H1 (cell line): Measurements from ENCODE around the gene TDG. TPM values are rescaled to one million over a fixed set of nuclear protein-coding genes. Genes with fewer than 3 reads are reported as not detected.

Experiments used
- CTCF ChIA-PET: fragments of 300-600 bp; sonication (Branson Sonifier 250); formaldehyde crosslinking; loops from one replicate; lab custom pipeline; 2021; ENCODE audit not compliant: partially characterized antibody; lab: Charles Lee
- POLR2A ChIA-PET: fragments of 300-600 bp; sonication (Branson Sonifier 250); formaldehyde crosslinking; loops from one replicate; lab custom pipeline; 2021; ENCODE audit warnings: inconsistent platforms; ENCODE audit not compliant: partially characterized antibody; lab: Charles Lee
- DNase-seq, 2 experiments: peaks; one replicate each; pipeline versions ENCODE4 v3.0.0 to v3.0.0-alpha.2; 2010 to 2022; ENCODE audit warnings: low spot score in 2 of 2, low read depth in 1 of 2, mixed read lengths in 1 of 2
- FAIRE-seq: peaks from 2 replicates; lab custom pipeline; 2011; peaks lifted over from hg19 to GRCh38; lab: Jason Lieb, UNC
- H2AFZ ChIP-seq: 2 replicates; pipeline ENCODE4 v1.8.1; 2012; ENCODE audit warnings: low read length, inconsistent platforms
- H2AK5ac ChIP-seq: 2 replicates; pipeline ENCODE4 v1.6.1; 2013; ENCODE audit warnings: low read depth, low read length
- H2BK120ac ChIP-seq: replicated peaks from 2 replicates; pipeline ENCODE3; 2013; ENCODE audit warnings: low read depth, low read length, inconsistent platforms
- H2BK12ac ChIP-seq: 2 replicates; pipeline ENCODE4 v1.6.1; 2013; ENCODE audit warnings: low read depth, low read length
- H2BK15ac ChIP-seq: 2 replicates; pipeline ENCODE4 v1.6.1; 2013; ENCODE audit warnings: low read length
- H2BK20ac ChIP-seq: 2 replicates; pipeline ENCODE4 v1.6.1; 2013; ENCODE audit warnings: low read length
- H2BK5ac ChIP-seq: 2 replicates; pipeline ENCODE4 v1.6.1; 2013; ENCODE audit warnings: low read depth, low read length
- H3K14ac ChIP-seq: 2 replicates; pipeline ENCODE4 v1.6.1; 2013; ENCODE audit warnings: inconsistent platforms; ENCODE audit not compliant: insufficient read length
- H3K18ac ChIP-seq: 2 replicates; pipeline ENCODE4 v1.6.1; 2013; ENCODE audit warnings: low read length; ENCODE audit errors: extremely low read depth
- H3K23ac ChIP-seq: 2 replicates; pipeline ENCODE4 v1.6.1; 2013; ENCODE audit warnings: inconsistent platforms; ENCODE audit not compliant: insufficient read length
- H3K23me2 ChIP-seq: 2 replicates; pipeline ENCODE4 v1.6.1; 2013; ENCODE audit warnings: low read depth, low read length
- H3K27ac ChIP-seq: 2 replicates; pipeline ENCODE4 v1.6.1; 2011; ENCODE audit warnings: low read depth, low read length, inconsistent platforms
- H3K27me3 ChIP-seq, 4 experiments: replicated peaks in 1 of 4; 1 replicate in 1 of 4; 2 replicates in 3 of 4; pipeline versions ENCODE4 v1.6.1 to v1.8.1; 2011 to 2013; ENCODE audit warnings: low read length in 3 of 4, mild to moderate bottlenecking in 3 of 4, inconsistent platforms in 2 of 4, mixed read lengths in 2 of 4, moderate library complexity in 1 of 4; ENCODE audit not compliant: control insufficient read depth in 3 of 4, insufficient read depth in 3 of 4; ENCODE audit errors: extremely low read depth in 1 of 4
- H3K36me3 ChIP-seq, 4 experiments: 2 replicates each; pipeline versions ENCODE4 v1.6.1 to v1.8.1; 2011 to 2013; ENCODE audit warnings: mild to moderate bottlenecking in 4 of 4, low read length in 3 of 4, moderate library complexity in 2 of 4, control low read depth in 1 of 4, inconsistent platforms in 1 of 4; ENCODE audit not compliant: insufficient read depth in 4 of 4, control insufficient read depth in 2 of 4
- H3K4ac ChIP-seq: replicated peaks from 2 replicates; pipeline ENCODE3; 2013; ENCODE audit warnings: low read length, low read depth, mixed read lengths, inconsistent platforms; ENCODE audit not compliant: insufficient read length
- H3K4me1 ChIP-seq, 4 experiments: replicated peaks in 1 of 4; 1 replicate in 1 of 4; 2 replicates in 3 of 4; pipeline versions ENCODE4 v1.6.1 to v1.8.1; 2011 to 2013; ENCODE audit warnings: low read length in 3 of 4, inconsistent platforms in 2 of 4, mixed read lengths in 1 of 4; ENCODE audit not compliant: insufficient read depth in 4 of 4, control insufficient read depth in 3 of 4
- H3K4me2 ChIP-seq, 2 experiments: 2 replicates each; pipeline versions ENCODE4 v1.6.1 to v1.8.1; 2011 to 2013; ENCODE audit warnings: low read depth in 2 of 2, low read length in 2 of 2, control low read depth in 1 of 2, inconsistent platforms in 1 of 2, mild to moderate bottlenecking in 1 of 2; ENCODE audit not compliant: insufficient read depth in 1 of 2
- H3K4me3 ChIP-seq, 4 experiments: fragments of 200-600, 300-600 bp in 1 of 4; sonication (generic), shearing (Covaris generic), sonication (Bioruptor Twin) in 1 of 4; 2 replicates each; pipeline versions ENCODE4 v1.5.1 to v1.8.1; 2011 to 2016; ENCODE audit warnings: low read length in 4 of 4, low read depth in 3 of 4, control low read depth in 2 of 4, inconsistent platforms in 2 of 4, mild to moderate bottlenecking in 2 of 4, mixed read lengths in 1 of 4, moderate library complexity in 1 of 4; ENCODE audit not compliant: insufficient read depth in 2 of 4; ENCODE audit errors: extremely low read depth in 1 of 4
- H3K56ac ChIP-seq: replicated peaks from 2 replicates; pipeline ENCODE3; 2013; ENCODE audit warnings: low read depth, mild to moderate bottlenecking, mixed read lengths, low read length, inconsistent platforms; ENCODE audit not compliant: insufficient read length
- H3K79me1 ChIP-seq: 2 replicates; pipeline ENCODE4 v1.6.1; 2013; ENCODE audit warnings: low read depth, low read length, control low read depth
- H3K79me2 ChIP-seq, 2 experiments: 2 replicates each; pipeline versions ENCODE4 v1.6.1 to v1.8.1; 2012 to 2013; ENCODE audit warnings: low read length in 2 of 2, mild to moderate bottlenecking in 2 of 2, inconsistent platforms in 1 of 2; ENCODE audit not compliant: insufficient read depth in 2 of 2, control insufficient read depth in 1 of 2
- H3K9ac ChIP-seq, 4 experiments: replicated peaks in 1 of 4; 1 replicate in 1 of 4; 2 replicates in 3 of 4; pipeline versions ENCODE4 v1.6.1 to v1.8.1; 2011 to 2013; ENCODE audit warnings: low read depth in 3 of 4, low read length in 3 of 4, control low read depth in 2 of 4, mild to moderate bottlenecking in 2 of 4, moderate library complexity in 2 of 4, inconsistent platforms in 1 of 4; ENCODE audit errors: extremely low read depth in 1 of 4
- H3K9me3 ChIP-seq, 2 experiments: 2 replicates each; pipeline versions ENCODE4 v1.6.1 to v1.8.1; 2012 to 2013; ENCODE audit warnings: mild to moderate bottlenecking in 2 of 2, moderate library complexity in 2 of 2, control low read depth in 1 of 2, inconsistent platforms in 1 of 2, low read depth in 1 of 2, low read length in 1 of 2, mixed read lengths in 1 of 2; ENCODE audit not compliant: insufficient read depth in 2 of 2
- H4K20me1 ChIP-seq, 2 experiments: replicated peaks in 1 of 2; 2 replicates each; pipeline versions ENCODE3 to v1.8.1; 2011 to 2013; ENCODE audit warnings: inconsistent platforms in 2 of 2, low read length in 2 of 2, mild to moderate bottlenecking in 1 of 2; ENCODE audit not compliant: insufficient read depth in 2 of 2, control insufficient read depth in 1 of 2
- H4K5ac ChIP-seq: 2 replicates; pipeline ENCODE4 v1.6.1; 2013; ENCODE audit warnings: low read length, low read depth, mixed read lengths, inconsistent platforms; ENCODE audit not compliant: insufficient read length
- H4K8ac ChIP-seq: 2 replicates; pipeline ENCODE4 v1.8.0; 2013; ENCODE audit warnings: mild to moderate bottlenecking, moderate library complexity, low read length, inconsistent platforms; ENCODE audit not compliant: insufficient read depth; ENCODE audit errors: extremely low read depth
- H4K91ac ChIP-seq: replicated peaks from 2 replicates; pipeline ENCODE3; 2013; ENCODE audit warnings: low read length, mixed read lengths, inconsistent platforms; ENCODE audit not compliant: insufficient read length
- CHD2 ChIP-seq: IDR thresholded peaks from 2 replicates; pipeline ENCODE4 v1.6.1; 2012; ENCODE audit warnings: low read length, improper control_type of control experiment
- CREB1 ChIP-seq: IDR thresholded peaks from 2 replicates; pipeline ENCODE4 v1.6.1; 2012; ENCODE audit warnings: inconsistent platforms
- EP300 ChIP-seq, 2 experiments: IDR thresholded peaks; 1 replicate in 1 of 2; 2 replicates in 1 of 2; pipeline ENCODE4 v1.6.1; 2011 to 2012; ENCODE audit warnings: low read depth in 2 of 2, low read length in 2 of 2, mild to moderate bottlenecking in 2 of 2, borderline replicate concordance in 1 of 2, inconsistent platforms in 1 of 2, moderate library complexity in 1 of 2
- HDAC6 ChIP-seq: IDR thresholded peaks from one replicate; pipeline ENCODE4 v1.7.1; 2012; ENCODE audit warnings: low read depth, mild to moderate bottlenecking, inconsistent platforms, low read length, moderate library complexity
- NANOG ChIP-seq: IDR thresholded peaks from 2 replicates; pipeline ENCODE4 v1.6.1; 2011; ENCODE audit warnings: low read length, low read depth, mild to moderate bottlenecking, inconsistent platforms; ENCODE audit not compliant: insufficient read depth, poor library complexity, severe bottlenecking
- RBBP5 ChIP-seq: IDR thresholded peaks from 2 replicates; pipeline ENCODE4 v1.7.1; 2012; ENCODE audit warnings: low read depth, mild to moderate bottlenecking, inconsistent platforms, low read length, moderate library complexity, borderline replicate concordance
- RFX5 ChIP-seq: IDR thresholded peaks from 2 replicates; pipeline ENCODE4 v1.6.1; 2011; ENCODE audit warnings: low read depth, low read length, improper control_type of control experiment, borderline replicate concordance
- WGBS, 2 experiments: shearing (Covaris generic) in 1 of 2; methylation state at CpG; one replicate each; pipeline versions ENCODE4 v1.1.6 to v1.1.7; 2013 to 2015; ENCODE audit warnings: low lambda C conversion rate in 2 of 2, mixed read lengths in 2 of 2, inconsistent platforms in 1 of 2, low coverage in 1 of 2, missing lambda C conversion rate in 1 of 2; ENCODE audit not compliant: insufficient replicate concordance in 2 of 2, insufficient coverage in 1 of 2, insufficient read length in 1 of 2; ENCODE audit errors: extremely low coverage in 1 of 2, missing lambda C conversion rate in 1 of 2; 5-methylcytosine and 5-hydroxymethylcytosine counted together
- polyA plus RNA-seq, 7 experiments: library from polyadenylated mRNA; depleted of rRNA in 3 of 7; stranded (reverse) in 5 of 7; unstranded in 2 of 7; fragments of >200 nt in 5 of 7; fragments of 200-250 nt in 2 of 7; gene quantifications; 1 replicate in 5 of 7; 2 replicates in 1 of 7; 4 replicates in 1 of 7; pipeline versions ENCODE4 v1.2.1 to v1.2.3, GENCODE V29; 2011 to 2013; ENCODE audit warnings: missing spikeins in 2 of 7, mixed read lengths in 2 of 7
- total RNA-seq: library from RNA; stranded (reverse); fragmentation: NEBNext Ultra II Directional; extraction: Animal tissue kit (Norgen Biotek cat#: 25700); gene quantifications from 2 replicates; pipeline ENCODE4 v1.2.1, GENCODE V29; 2021
- TF ChIP-seq, protein P1 (sequence below): IDR thresholded peaks from 2 replicates; pipeline ENCODE4 v1.6.1; 2012; ENCODE audit warnings: inconsistent platforms
- TF ChIP-seq, protein P2 (sequence below): IDR thresholded peaks from 2 replicates; pipeline ENCODE4 v1.6.1; 2012; ENCODE audit warnings: low read length, inconsistent platforms
- TF ChIP-seq, protein P3 (sequence below): IDR thresholded peaks from 2 replicates; pipeline ENCODE4 v1.6.1; 2012; ENCODE audit warnings: inconsistent platforms

The TDG gene
- total and polyA plus RNA-seq, 2 of the 8 experiments (the other 6 are each of a cell fraction or from before 2014, with no cell fraction given), result 22.7 to 47.8 TPM

DNA sequence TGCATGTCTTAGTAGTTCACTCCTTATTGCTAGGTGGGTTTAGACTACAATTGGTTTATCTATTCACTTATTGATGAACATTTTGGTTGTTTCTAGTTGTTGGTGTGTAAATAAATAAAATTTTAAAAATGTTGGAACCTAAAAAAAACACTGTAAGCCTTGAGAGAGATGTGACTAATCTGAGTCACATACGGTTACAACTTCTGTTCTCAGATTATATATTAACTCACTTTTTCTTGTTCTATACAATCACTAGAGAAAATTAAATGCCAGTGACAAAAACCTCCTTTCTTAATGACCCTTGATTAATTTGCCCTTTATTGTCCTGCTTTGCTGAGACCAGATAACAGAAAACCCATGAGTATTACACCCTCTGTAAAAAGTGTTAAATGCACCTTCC lies 7.1 kb upstream of the TDG start:
- CTCF ChIA-PET, result no interaction called here
- Histone ChIP-seq H3K79me1 (0 out of 2 replicates have a peak, but pooled peaks cover 2% of the 10 kb centered on the region), H3K36me3 (peaks cover 0 to 11% (median 5%) of the 10 kb centered on the region in 4 experiments; a peak in 4 of 8 replicates), H3K79me2 (peaks cover 9 to 40% of the 10 kb centered on the region in 2 experiments), H3K14ac (no peak overlapping the region), H3K56ac (no peak overlapping the region), H3K4me3 (no peak overlapping the region), H3K4me1 (peaks cover 0 to 7% (median 2%) of the 10 kb centered on the region in 4 experiments; a peak in 3 of 7 replicates), H2BK12ac (no peak overlapping the region), H2BK120ac (no peak overlapping the region), H3K23me2 (peaks cover 7% of the 10 kb centered on the region), H3K23ac (no peak overlapping the region), H3K9me3 (no peaks in the 10 kb centered on the region), H4K20me1 (no peaks in the 10 kb centered on the region), H2BK20ac (no peak overlapping the region), H2AK5ac (no peak overlapping the region), H3K18ac (no peak overlapping the region), H3K27ac (no peak overlapping the region), H2BK5ac (no peak overlapping the region), H2AFZ (no peak overlapping the region), H4K5ac (no peak overlapping the region), H3K27me3 (no peaks in the 10 kb centered on the region), H4K8ac (no peak overlapping the region), H3K4me2 (no peak overlapping the region; a peak in 1 of 4 replicates), H2BK15ac (no peak overlapping the region), H3K9ac (no peak overlapping the region), H3K4ac (no peak overlapping the region), H4K91ac (no peak overlapping the region)
- 89% methylated on average over 1 of the region's 1 CpG; no CpG with 5 or more reads in 1 of the 2 experiments for WGBS, 2 experiments
- FAIRE-seq (no peak), DNase-seq (no peak)
- POLR2A ChIA-PET, result interaction anchor here (1.1 to 6.2 kb wide), 5 partner anchors 7 to 179 kb away, joined by 3 to 141 read pairs (median 5); partner anchors contain the start of genes NFYB and TDG
- no peak for TF ChIP-seq NANOG
- no peak for TF ChIP-seq CREB1
- no peak for TF ChIP-seq RFX5
- TF ChIP-seq, protein P1, sequence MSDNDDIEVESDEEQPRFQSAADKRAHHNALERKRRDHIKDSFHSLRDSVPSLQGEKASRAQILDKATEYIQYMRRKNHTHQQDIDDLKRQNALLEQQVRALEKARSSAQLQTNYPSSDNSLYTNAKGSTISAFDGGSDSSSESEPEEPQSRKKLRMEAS, result no peak
- TF ChIP-seq CHD2, result no peak
- no peak for TF ChIP-seq EP300 (IDR thresholded peaks at IDR 0.05; ENCODE audit: borderline replicate concordance in 1 of 2, low read depth in 2 of 2, low read length in 2 of 2)
- TF ChIP-seq, protein P2, sequence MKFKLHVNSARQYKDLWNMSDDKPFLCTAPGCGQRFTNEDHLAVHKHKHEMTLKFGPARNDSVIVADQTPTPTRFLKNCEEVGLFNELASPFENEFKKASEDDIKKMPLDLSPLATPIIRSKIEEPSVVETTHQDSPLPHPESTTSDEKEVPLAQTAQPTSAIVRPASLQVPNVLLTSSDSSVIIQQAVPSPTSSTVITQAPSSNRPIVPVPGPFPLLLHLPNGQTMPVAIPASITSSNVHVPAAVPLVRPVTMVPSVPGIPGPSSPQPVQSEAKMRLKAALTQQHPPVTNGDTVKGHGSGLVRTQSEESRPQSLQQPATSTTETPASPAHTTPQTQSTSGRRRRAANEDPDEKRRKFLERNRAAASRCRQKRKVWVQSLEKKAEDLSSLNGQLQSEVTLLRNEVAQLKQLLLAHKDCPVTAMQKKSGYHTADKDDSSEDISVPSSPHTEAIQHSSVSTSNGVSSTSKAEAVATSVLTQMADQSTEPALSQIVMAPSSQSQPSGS, result no peak
- TF ChIP-seq, protein P3, sequence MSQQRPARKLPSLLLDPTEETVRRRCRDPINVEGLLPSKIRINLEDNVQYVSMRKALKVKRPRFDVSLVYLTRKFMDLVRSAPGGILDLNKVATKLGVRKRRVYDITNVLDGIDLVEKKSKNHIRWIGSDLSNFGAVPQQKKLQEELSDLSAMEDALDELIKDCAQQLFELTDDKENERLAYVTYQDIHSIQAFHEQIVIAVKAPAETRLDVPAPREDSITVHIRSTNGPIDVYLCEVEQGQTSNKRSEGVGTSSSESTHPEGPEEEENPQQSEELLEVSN, result no peak
- no peak for TF ChIP-seq HDAC6
- no peak for TF ChIP-seq RBBP5
